NCI-H510A (cell line): ENCODE results near the gene SOHLH2.

ENCODE experiments used
- DNase-seq: peaks from one replicate; lab custom pipeline; 2025; lab: John Stamatoyannopoulos, UW

SOHLH2 gene

DNA sequence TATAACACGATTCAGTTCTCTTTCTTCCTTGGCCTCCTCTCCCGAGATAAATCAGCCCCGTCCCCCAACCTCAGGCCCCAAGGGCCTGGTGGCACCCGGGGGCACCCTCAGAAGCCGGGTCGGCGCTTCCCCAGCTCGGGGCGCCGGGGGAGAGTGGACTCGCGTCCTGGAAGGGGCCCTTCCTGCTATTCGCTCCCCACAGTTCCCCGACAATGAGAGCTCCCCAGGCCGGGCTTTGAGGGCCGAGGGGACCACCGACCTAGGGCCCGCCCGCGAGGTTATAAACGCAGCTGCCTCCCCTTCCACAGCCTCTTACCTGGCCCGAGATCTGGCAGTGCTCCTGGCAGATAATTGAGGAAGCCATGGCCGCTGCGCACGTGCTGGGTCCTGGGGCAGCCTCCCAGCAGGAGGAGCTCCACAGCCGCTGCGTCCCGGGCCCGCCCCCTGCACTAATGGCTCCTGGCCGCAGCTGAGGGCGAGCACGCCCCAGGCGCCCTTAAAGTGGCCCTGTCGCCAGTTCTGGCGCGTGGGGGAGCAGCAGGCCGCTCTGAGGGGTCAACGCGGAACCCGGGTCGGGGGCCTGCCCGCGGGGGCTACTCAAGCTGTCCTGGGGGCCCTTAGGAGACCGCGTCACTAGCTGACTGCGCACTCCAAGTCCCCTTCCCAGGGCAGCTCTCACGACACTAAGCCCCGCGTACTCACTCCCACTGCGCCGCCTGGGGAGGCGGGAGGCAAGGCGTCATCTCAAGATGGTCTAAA lies at the start of gene SOHLH2:
TSS of gene SOHLH2 (minus strand) at position 394 of the 759 bp plus-strand sequence. CDS start at position 364, 30 bp downstream.
- no peak for DNase-seq

- DNase-seq, result no peak
Measured at GRCh38 chr13:36261976-36262375, 47.6 kb upstream of the SOHLH2 start.

DNA sequence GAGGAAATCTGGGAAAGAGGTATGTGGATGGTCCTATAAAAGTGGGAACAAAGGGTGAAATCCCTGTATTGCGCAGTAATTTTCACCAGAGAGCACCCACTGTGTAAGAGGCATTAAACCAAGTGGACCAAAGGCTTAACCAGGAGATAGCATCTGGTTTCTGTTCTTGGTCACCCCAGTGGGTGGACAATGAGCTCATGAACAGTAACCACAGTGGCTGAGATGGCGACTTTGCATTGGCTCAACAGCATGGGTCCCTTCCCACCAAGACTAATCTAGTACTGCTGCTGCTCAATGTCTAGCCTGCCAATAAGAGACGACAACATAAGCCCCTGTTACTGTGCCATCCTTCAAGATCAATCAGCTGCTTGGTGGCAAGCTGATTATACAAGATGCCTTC lies 46.7 kb upstream of the SOHLH2 start:
- DNase-seq, result no peak

DNA sequence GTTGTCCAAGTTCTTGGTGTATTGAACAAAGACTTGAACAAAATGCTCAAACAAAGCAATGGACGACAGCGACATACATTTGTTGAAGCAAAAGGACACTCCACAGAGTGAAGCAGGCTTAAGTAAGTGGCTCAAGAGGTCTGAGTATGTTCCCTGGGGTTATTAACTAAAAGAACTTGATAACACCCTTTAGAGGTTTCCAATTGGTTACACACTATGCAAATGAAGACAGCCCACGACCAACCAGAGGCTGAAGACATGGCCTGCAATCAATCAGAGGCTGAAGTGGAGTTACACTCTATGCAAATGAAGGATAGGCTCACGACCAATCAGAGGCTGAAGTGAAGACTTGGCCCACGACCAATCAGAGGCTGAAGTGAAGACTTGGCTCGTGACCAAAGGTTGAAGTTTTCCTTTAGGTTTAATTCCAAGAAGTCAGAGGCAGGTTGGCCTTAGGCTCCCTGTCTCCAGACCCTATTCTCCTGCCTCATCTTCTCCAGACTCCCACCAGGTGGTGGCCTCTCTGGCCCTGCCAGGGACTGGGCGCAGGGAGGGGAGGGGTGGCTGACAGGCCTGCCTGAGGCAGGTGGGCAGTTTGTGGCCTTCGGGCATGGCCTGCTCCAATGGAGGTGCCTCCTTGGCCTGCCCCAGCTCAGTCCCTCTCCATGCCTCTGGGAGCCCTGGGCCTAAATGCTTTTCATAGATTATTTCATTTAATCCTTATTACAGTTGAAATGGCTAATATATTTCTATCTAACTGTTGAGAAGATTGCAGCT lies 45.2 kb upstream of the SOHLH2 start:
- DNase-seq, result no peak

DNA sequence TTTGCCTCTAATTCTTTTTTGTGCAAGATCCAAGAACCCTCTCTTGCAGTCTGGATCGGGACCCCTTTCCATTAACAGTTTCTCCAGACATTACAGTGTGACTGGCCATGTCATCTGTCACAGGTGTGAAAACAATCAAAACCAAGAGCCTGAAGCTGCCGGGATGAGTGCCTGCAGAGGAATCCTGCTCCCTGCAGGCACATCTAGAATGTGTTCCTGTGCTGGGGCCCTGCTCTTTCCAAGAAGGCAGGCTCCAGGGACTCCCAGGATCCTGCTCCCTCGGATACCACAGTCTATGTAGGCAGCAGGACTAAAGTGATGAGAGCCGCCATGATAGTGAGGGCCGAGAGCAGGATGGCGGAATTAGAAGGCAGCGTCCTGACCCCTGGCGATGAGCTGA lies 44.5 kb upstream of the SOHLH2 start:
- DNase-seq, result no peak

GRCh38 chr13:36251526-36251925 lies 37.2 kb upstream of the SOHLH2 start:
- no peak for DNase-seq

DNA sequence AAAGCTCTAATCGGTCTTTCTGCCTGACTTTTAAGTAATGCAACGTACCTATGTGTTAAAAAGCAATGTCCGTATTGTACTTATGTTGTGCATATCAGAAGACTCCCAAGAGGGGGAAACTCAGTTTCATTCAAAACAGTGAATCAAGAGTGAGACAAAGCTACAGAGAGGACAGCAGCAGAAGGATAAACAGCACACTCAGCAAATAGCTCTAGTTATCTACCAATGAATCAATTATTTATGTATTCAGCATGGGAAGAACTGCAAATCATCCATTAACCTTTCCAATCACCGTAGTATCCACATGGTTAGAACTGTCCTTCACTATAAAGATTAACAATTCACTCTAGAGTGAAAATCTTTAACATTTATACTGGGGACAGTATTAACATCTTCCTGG lies 36.7 kb upstream of the SOHLH2 start:
- no peak for DNase-seq

DNA sequence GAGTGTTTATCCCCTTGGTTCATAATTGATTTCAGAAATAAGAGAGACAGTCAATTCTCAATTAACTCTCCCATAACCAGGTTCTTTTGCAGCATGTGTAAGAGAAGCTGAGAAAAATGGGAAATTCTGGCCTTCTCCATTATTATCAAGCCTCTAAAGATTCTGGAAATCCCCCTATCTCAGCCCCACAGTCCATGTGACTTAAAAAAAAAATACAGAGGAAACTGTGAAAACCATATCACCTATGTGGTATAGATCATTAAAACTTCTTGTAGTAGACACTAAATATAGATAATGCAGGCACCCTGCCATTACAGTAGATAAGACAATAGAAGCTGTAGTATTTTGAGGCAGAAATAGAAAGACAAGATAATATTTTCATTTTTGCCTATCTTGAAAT lies 34.3 kb upstream of the SOHLH2 start:
- no peak for DNase-seq

DNA sequence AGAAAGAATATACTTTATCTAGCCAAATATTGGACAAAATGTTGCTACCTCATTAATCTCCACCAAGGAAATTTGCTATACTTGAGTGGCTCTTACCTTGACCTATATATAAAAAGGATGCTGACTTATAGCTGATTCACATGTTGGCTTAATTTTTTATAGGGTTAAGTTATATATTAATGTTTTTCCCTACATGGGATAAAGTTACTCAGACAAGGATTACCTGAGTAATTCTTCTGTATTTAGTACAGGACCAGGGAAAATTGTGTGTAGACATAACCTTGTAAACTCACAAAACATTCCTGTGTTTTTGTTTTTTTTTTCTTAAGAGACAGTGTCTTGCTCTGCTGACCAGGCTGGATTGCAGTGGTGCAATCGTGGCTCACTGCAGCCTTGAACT lies 30.6 kb upstream of the SOHLH2 start:
- no peak for DNase-seq

GRCh38 chr13:36244073-36244472 lies 29.7 kb upstream of the SOHLH2 start:
- DNase-seq, result no peak

DNA sequence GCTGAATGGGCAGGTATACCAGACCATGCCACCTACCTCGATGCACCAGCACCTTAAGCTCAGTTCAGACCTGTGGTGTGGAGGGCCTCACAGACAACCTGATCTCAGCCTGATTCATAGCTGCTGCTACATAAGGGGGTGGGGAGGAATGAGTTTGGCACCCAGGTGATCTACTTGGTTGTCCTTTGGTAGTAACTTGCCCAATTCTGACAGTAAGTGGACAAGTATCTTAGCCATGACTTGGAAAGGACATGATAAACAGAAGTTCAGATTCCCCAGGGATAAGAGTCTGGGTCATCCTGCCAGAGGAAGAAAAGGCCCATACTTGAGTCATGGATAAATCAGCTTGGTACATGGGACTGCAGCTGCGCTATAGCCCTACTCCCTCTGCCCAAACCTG lies 28.4 kb upstream of the SOHLH2 start:
- no peak for DNase-seq

DNA sequence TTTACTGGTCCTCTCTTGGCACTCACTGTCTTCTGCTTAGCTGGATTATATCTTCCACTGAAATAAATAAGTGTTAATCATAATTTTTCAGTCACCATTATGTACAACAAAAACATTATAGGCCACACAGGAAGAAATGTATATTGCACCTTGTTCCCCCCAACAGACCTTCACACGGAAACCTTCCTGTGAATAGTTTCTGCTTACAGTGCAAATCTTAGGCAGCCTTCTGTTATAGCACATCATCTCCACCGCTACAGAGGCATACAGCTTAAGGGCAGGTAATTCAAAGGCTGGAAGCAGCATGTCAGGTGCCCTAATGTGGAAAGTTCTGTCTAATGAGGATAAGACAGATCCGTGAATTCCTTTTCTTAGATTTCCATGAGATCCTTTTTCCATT lies 16.9 kb upstream of the SOHLH2 start:
- no peak for DNase-seq

DNA sequence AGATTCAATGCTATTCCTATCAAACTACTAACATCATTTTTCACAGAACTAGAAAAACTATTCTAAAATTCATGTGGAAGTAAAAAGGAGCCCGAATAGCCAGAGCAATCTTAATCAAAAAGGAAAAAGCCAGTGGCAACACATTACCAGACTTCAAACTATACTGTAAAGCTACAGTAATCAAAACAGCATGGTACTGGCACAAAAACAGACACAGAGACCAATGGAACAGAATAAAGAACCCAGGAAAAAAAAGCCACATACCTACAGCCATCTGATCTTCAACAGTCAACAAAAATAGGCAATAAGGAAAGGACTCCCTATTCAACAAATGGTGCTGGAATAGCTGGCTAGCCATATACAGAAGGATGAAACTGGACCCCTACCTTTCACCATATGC lies 10.4 kb upstream of the SOHLH2 start:
- DNase-seq, result no peak

DNA sequence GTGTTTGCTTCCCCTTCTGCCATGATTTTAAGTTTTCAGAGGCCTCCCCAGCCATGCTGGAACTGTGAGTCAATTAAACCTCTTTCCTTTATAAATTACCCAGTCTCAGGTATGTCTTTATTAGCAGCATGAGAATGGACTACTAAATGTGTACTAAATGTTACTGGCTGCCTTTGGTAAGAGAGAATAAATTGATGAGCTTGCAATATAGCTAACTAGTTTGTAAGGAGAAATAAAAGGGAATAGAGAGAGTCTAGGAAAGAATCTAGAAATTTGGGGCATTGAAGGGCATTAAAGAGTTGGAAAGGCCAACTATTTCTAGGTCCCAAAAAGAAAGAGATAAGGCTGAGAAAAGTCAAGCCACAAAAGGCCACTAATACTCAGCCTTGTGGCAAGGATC lies 5.5 kb upstream of the SOHLH2 start:
- no peak for DNase-seq

DNA sequence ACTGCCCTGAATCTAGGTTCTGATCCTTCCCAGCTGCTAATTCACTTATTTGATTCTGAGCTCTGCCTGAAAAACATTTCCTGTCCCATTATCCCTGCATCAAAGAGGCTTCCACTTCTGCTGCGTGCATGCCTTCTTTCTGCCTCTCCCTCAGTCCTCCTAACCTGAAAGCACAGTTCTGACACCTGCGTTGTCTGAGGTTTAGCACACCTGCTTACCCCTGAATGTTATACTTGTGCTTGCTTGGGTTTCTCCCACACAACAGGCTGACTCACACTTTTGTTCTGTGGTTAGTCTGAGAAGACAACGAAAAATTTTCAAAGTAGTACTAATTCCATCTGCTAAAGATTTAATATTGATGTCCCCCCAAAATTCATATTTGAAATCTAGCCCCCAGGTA lies 3.1 kb upstream of the SOHLH2 start:
- DNase-seq, result no peak

- DNase-seq, result no peak
Measured at GRCh38 chr13:36212789-36213188, 1.6 kb downstream of the SOHLH2 start.

DNA sequence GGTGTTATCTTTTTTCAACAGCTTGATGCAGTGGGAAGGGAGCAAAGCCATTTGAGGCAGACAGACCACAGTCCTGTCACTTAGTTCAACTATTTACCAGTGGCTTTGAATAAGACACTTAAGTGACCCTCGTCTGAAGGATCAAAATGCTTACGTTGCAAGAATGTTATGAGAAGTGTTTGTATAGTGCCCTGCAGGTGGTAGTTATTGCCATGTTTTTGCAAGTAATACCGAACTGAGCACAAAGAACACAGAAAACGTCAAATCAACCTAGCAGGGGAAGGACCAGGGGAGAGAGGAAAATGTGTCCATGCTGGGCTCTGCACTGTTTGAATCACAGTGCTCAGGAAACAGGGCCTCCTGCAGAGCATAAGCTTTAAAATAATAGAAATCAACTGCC lies 2.8 kb downstream of the SOHLH2 start:
- DNase-seq, result no peak

DNA sequence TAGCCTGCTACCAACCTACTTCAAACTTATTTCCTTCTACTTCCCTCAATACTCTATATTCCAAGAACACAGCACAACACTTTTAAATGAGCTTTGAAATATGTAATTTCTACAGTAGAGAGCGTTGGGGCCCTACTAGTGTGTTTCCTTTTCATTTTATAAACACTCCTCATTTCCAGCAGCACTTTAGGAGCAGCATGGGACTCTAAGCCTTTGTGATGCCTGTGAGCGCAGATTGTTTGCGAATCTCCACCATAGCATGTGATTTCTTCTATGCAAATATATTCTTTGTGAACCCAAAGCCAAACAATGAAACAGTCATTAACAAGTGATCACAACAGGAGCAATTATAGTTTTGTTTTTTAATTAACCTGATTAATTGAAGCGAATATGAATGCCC lies 3.6 kb downstream of the SOHLH2 start:
- no peak for DNase-seq

DNA sequence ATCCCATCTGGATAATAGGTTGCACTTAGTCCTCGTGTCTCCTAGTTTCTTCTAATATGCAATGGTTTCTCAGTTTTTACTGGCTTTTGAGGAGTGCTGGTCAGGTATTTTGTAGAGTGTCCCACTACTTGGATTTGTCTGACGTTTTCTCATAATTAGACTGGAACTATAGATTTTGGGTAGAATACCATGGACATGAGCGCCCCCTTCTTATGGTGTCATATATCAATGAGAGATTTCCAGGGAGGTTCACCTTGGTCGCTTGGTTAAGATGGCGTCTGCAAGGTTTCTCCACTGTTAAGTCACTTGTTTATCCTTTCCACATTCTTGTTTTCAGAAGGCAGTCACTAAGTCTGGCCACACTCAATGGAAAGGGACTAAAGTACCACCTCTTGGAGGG lies 6.7 kb downstream of the SOHLH2 start:
- DNase-seq, result no peak

GRCh38 chr13:36193151-36193855 lies 21.1 kb downstream of the SOHLH2 start:
- DNase-seq, result no peak

DNA sequence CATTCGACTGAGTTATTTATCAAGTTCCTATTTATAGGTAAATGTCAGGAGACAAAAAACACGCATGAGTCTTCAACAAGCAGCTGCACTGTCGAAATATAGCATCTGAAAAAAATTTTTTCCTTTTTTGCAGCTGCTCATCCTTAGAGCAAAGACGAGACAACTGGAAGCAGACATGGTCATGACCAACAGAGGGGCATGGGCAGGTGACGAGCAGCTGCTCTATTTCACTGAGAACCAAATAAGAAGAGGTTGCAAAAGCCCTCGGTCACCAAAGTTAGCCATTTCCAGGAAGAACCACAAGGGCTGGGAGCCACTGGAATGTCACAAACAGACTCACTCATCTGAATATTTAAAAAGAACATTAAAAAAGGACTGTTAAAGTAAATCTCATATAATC lies 22.2 kb downstream of the SOHLH2 start:
- no peak for DNase-seq

DNA sequence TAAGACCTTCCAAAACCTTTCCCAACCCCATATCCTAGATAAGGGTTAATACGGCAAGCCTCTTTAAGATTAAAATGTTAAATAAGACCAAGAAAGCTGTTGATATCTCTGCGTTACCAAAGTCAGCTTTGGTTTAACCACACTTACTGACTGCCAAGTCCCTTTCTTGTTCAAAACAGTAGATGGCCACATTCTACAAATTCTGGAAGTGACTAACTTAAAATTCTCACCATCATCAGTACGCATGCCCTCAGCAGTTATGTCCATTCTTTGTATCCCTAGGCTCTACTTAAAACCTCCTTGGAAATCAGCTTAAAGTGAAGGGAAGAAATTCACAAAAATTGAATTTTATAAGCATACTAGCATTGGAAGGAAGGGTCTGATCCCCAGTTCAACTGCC lies 23.6 kb downstream of the SOHLH2 start:
- no peak for DNase-seq

- no peak for DNase-seq
Measured at GRCh38 chr13:36188441-36188840, 25.9 kb downstream of the SOHLH2 start.
